Upper lobe of left lung (tissue), 6 donors: ENCODE data around the gene FYN. TPM values are rescaled to one million over a fixed set of nuclear protein-coding genes. Genes with fewer than 3 reads are reported as not detected.

Experiments
- ATAC-seq, 2 donors: fragments of 200-7000 bp; cut with Tn5 transposase; one replicate each; pipeline ENCODE4 v1.9.1; 2022; ENCODE audit warnings: mild to moderate bottlenecking in 2 of 2, moderate library complexity in 2 of 2; ENCODE audit not compliant: low FRiP score in 2 of 2
- DNase-seq, 2 donors: peaks; one replicate each; pipeline ENCODE4 v3.0.0-alpha.2; 2019 to 2020
- H3K27ac ChIP-seq, 4 donors: fragments of 200-600 bp; sonication (generic); one replicate each; pipeline ENCODE4 v1.5.1; 2016 to 2019
- H3K27me3 ChIP-seq, 4 donors: fragments of 200-600 bp; sonication (generic); one replicate each; pipeline ENCODE4 v1.5.1; 2017 to 2019
- H3K36me3 ChIP-seq, 4 donors: fragments of 200-600 bp; sonication (generic); one replicate each; pipeline ENCODE4 v1.5.1; 2016 to 2019
- H3K4me1 ChIP-seq, 4 donors: fragments of 200-600 bp; sonication (generic); one replicate each; pipeline ENCODE4 v1.5.1; 2018 to 2019
- H3K4me3 ChIP-seq, 4 donors: fragments of 200-600 bp; sonication (generic); one replicate each; pipeline ENCODE4 v1.5.1; 2017 to 2019; ENCODE audit warnings: mild to moderate bottlenecking in 2 of 4, moderate library complexity in 1 of 4
- H3K9me3 ChIP-seq, 4 donors: fragments of 200-600 bp; sonication (generic); one replicate each; pipeline ENCODE4 v1.5.1; 2018 to 2019
- EP300 ChIP-seq, 4 donors: sonication (generic); formaldehyde crosslinking; IDR thresholded peaks; one replicate each; pipeline ENCODE4 v1.5.1; 2017; ENCODE audit warnings: antibody characterized with exemption in 4 of 4, control low read depth in 2 of 4
- POLR2A ChIP-seq, 4 donors: fragments of 450-650 bp; IDR thresholded peaks; one replicate each; pipeline ENCODE4 v1.5.1; 2016 to 2017; ENCODE audit warnings: antibody characterized with exemption in 4 of 4, mild to moderate bottlenecking in 2 of 4
- POLR2AphosphoS5 ChIP-seq, 2 donors: sonication (generic); formaldehyde crosslinking; IDR thresholded peaks; one replicate each; pipeline ENCODE4 v1.5.1; 2017; ENCODE audit warnings: antibody characterized with exemption in 2 of 2
- WGBS, 2 donors: methylation state at CpG; one replicate each; pipeline ENCODE4 v1.1.5; 2017 to 2018; 5-methylcytosine and 5-hydroxymethylcytosine counted together
- total RNA-seq, 6 donors: library from RNA; depleted of rRNA in 4 of 6; stranded (reverse); fragments of >200 nt in 4 of 6; gene quantifications; one replicate each; pipeline versions ENCODE4 v1.1.0 to v1.2.1, GENCODE V29; 2016 to 2021
- TF ChIP-seq, protein P1 (sequence below), 6 experiments: fragments of 450-650 bp in 4 of 6; fragments of 200-600 bp in 2 of 6; sonication (generic) in 2 of 6; IDR thresholded peaks; one replicate each; pipeline ENCODE4 v1.5.1; 2016 to 2019; ENCODE audit warnings: antibody characterized with exemption in 6 of 6
- donor health status: DM: no; HTN: no; CAD: no; lungs with moderate emphysema.
- donor health status: DM: no; HTN: yes; CAD: no; lungs with severe emphysema.

Gene FYN
- total RNA-seq, 6 donors from 2014 or later, result 69.1 to 181 (median 113) TPM

DNA sequence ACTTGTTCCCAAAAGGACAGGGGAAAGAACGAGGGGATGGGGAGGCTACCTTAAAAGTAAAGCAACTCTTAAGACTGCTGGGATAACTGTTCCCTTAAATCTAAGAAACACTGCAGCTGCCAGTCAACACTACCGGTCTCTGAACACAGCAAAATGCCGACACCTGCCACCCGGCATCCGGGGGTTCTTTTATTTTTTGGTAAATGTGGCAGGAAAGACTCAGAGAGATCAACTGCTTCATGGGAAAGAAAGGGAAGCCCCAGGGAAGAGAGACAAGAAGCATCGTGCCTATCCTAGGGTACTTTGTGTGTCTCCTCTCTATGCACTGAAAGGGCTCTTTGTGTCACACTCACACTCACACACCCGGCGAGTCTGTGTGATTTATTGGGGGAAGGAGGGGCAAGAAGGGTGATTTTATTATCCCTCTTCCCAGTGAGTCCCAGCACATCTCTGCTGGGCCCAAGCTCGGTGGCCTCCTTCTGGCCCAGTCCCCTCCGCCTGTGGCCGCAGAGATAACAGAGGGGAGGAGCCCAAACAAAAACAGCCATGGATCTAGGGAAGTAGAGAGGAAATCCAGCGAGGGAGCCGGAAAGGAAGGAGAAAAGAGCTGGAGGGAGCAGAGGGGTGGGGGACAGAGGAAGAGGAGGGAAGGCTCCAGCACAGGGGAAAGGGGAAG, 1.4 kb downstream of the FYN start:
- H3K27ac ChIP-seq, result peak overlapping the region; percentile 82 to 94 (median 84)
- WGBS, 2 donors, result 8 to 11% methylated on average over 13 of the region's 13 CpGs
- TF ChIP-seq POLR2A (IDR thresholded peaks at IDR 0.05) (no peak), EP300 (IDR thresholded peaks at IDR 0.05) (no peak), POLR2AphosphoS5 (IDR thresholded peaks at IDR 0.05) (no peak)
- TF ChIP-seq, protein P1, sequence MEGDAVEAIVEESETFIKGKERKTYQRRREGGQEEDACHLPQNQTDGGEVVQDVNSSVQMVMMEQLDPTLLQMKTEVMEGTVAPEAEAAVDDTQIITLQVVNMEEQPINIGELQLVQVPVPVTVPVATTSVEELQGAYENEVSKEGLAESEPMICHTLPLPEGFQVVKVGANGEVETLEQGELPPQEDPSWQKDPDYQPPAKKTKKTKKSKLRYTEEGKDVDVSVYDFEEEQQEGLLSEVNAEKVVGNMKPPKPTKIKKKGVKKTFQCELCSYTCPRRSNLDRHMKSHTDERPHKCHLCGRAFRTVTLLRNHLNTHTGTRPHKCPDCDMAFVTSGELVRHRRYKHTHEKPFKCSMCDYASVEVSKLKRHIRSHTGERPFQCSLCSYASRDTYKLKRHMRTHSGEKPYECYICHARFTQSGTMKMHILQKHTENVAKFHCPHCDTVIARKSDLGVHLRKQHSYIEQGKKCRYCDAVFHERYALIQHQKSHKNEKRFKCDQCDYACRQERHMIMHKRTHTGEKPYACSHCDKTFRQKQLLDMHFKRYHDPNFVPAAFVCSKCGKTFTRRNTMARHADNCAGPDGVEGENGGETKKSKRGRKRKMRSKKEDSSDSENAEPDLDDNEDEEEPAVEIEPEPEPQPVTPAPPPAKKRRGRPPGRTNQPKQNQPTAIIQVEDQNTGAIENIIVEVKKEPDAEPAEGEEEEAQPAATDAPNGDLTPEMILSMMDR (IDR thresholded peaks at IDR 0.05), result no peak
- peak overlapping the region; percentile 75 to 87 (median 79) for H3K4me3 ChIP-seq
- H3K9me3 ChIP-seq, result no peaks in the 10 kb centered on the region
- H3K4me1 ChIP-seq, result peaks cover 13 to 32% (median 22%) of the 10 kb centered on the region in 4 donors
- no peaks in the 10 kb centered on the region for H3K36me3 ChIP-seq
- peak in 1 of 2 donors; percentile 11 for DNase-seq
- peak in 1 of 2 donors; percentile 43 for ATAC-seq
- peaks cover 0 to 14% (median 2%) of the 10 kb centered on the region in 4 donors for H3K27me3 ChIP-seq

DNA sequence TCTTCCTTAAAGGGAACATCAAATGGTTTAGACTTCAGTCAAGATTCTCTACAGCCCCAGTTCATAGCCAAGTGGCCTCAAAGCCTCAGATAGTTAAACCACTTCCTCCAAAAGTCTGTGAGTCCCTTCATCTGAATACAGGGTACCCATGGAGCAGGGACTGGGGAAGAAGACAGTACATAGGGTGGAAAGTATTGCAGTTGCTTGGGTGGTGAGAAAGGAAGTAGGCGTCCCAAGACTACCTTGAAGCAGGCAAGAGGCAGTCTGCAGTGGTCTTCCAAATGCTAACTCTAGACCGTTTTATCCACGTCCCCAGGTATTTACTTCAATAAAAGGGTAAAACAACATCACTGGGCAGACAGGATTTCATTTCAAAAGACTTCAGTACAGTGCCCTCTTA, 2.0 kb downstream of the FYN start:
- peaks cover 13 to 39% (median 24%) of the 10 kb centered on the region in 4 donors for H3K4me1 ChIP-seq
- TF ChIP-seq, protein P1 (IDR thresholded peaks at IDR 0.05), result no peak
- TF ChIP-seq EP300 (IDR thresholded peaks at IDR 0.05) (no peak), POLR2A (IDR thresholded peaks at IDR 0.05) (peak in 1 of 4 donors; percentile 15), POLR2AphosphoS5 (IDR thresholded peaks at IDR 0.05) (no peak)
- H3K9me3 ChIP-seq, result no peaks in the 10 kb centered on the region
- no peak for DNase-seq
- no peak for ATAC-seq
- no peaks in the 10 kb centered on the region for H3K36me3 ChIP-seq
- H3K27me3 ChIP-seq, result peaks cover 0 to 14% (median 2%) of the 10 kb centered on the region in 4 donors
- 42 to 53% methylated on average over 3 of the region's 3 CpGs for WGBS, 2 donors
- H3K4me3 ChIP-seq, result peak overlapping the region; percentile 75 to 87 (median 79)
- peak overlapping the region; percentile 82 to 94 (median 84) for H3K27ac ChIP-seq

DNA sequence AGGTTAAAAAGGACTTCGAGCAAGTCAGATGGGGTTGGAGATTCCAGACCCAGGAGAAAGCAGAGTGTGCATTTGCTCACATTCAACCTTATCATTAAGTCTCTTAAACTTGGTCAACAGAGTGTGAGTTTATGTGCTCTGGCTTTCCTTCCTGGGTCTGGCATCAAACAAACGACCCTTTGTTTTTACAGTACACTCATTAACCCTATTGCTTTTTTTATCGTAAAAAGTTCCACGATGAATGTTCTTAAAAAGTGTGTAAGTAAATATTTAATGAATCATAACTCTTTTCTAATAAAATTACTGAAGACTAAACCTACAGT, 2.5 kb downstream of the FYN start:
- Histone ChIP-seq H3K4me3 (peak overlapping the region in 3 of 4 donors; percentile 76 to 87 (median 82)), H3K27ac (peak overlapping the region in 2 of 4 donors; percentile 85 to 94), H3K9me3 (no peaks in the 10 kb centered on the region), H3K27me3 (peaks cover 0 to 14% (median 2%) of the 10 kb centered on the region in 4 donors), H3K4me1 (peaks cover 13 to 40% (median 25%) of the 10 kb centered on the region in 4 donors), H3K36me3 (no peaks in the 10 kb centered on the region)
- WGBS, 2 donors, result 37 to 43% methylated on average over 4 of the region's 4 CpGs
- no peak for DNase-seq
- TF ChIP-seq, protein P1 (IDR thresholded peaks at IDR 0.05), result no peak
- no peak for TF ChIP-seq POLR2A (IDR thresholded peaks at IDR 0.05)
- no peak for TF ChIP-seq POLR2AphosphoS5 (IDR thresholded peaks at IDR 0.05)
- no peak for TF ChIP-seq EP300 (IDR thresholded peaks at IDR 0.05)
- no peak for ATAC-seq

DNA sequence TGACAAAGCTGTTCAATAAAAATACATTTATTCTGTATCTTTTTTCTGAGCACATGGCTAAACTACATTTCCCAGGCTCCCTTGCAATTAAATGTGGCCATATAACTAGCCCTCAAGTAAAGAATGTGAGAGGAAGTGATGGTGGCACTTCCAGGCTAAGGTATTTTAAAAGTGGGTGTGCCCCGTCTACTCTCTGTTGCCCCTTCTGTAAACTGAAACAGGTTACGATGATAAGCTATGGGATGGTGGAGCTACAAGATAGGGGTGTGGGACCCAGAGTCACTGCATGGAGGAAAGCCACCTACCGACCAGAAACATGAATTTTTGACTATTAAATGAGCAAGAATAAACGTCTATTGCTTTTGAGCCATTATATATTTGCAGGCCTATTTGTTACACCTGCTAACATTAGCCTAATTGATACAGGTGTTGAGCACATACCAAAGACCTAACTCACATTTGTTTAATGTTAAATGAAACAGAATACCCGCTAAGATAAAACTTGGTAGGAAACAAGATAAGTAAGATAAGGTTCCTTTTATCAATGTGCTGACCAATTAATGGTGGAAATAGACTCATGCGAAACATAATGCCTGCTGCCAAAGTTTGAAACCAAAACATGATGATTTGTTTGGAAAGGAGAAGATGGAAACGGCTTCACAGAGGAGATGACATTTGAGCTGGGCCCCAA, 3.1 kb downstream of the FYN start:
- TF ChIP-seq EP300 (IDR thresholded peaks at IDR 0.05), result no peak
- TF ChIP-seq POLR2A (IDR thresholded peaks at IDR 0.05), result no peak
- TF ChIP-seq, protein P1 (IDR thresholded peaks at IDR 0.05), result no peak
- no peak for TF ChIP-seq POLR2AphosphoS5 (IDR thresholded peaks at IDR 0.05)
- H3K4me1 ChIP-seq, result peaks cover 13 to 40% (median 25%) of the 10 kb centered on the region in 4 donors
- no peaks in the 10 kb centered on the region for H3K36me3 ChIP-seq
- peak overlapping the region in 1 of 4 donors; percentile 85 for H3K27ac ChIP-seq
- H3K9me3 ChIP-seq, result no peaks in the 10 kb centered on the region
- DNase-seq (no peak), ATAC-seq (no peak)
- 56 to 57% methylated on average over 7 of the region's 7 CpGs for WGBS, 2 donors
- peaks cover 0 to 14% (median 2%) of the 10 kb centered on the region in 4 donors for H3K27me3 ChIP-seq
- H3K4me3 ChIP-seq, result peak overlapping the region in 3 of 4 donors; percentile 76 to 87 (median 82)
